K562 (cell line): ENCODE data around the gene SRC. TPM values are rescaled to one million over a fixed set of nuclear protein-coding genes. Genes with fewer than 3 reads are reported as not detected.
A peak's percentile ranks its signal among the peaks of the same experiment; 100 is the strongest.

Experiments
- HNRNPUL1 ChIP-seq: fragments of 200-400 bp; formaldehyde crosslinking; IDR thresholded peaks from 2 replicates; pipeline ENCODE4 v1.6.1; 2017; ENCODE audit warnings: low read length
- MGA ChIP-seq: fragments of 450-650 bp; IDR thresholded peaks from 2 replicates; pipeline ENCODE4 v1.6.1; 2016; ENCODE audit warnings: mild to moderate bottlenecking, moderate library complexity
- STAT5B ChIP-seq: fragments of 250-450 bp; sonication (Bioruptor Pico); IDR thresholded peaks from 2 replicates; pipeline ENCODE4 v1.8.0; 2021; ENCODE audit warnings: mild to moderate bottlenecking, inconsistent platforms
- TGIF2 ChIP-seq: sonication (generic); formaldehyde crosslinking; IDR thresholded peaks from 2 replicates; pipeline ENCODE4 v1.8.1; 2022; ENCODE audit warnings: mild to moderate bottlenecking, missing genetic modification reagents, moderate library complexity
- VEZF1 ChIP-seq: fragments of 200-800 bp; sonication (Bioruptor generic); IDR thresholded peaks from 2 replicates; pipeline ENCODE4 v1.6.1; 2017; ENCODE audit warnings: missing genetic modification characterization, missing compliant biosample characterization
- ZNF347 ChIP-seq: fragments of 450-650 bp; formaldehyde crosslinking; IDR thresholded peaks from 2 replicates; pipeline ENCODE4 v1.4.0; 2020; ENCODE audit warnings: low read depth, mild to moderate bottlenecking, moderate library complexity
- polyA plus RNA-seq, 8 experiments: library from polyadenylated mRNA; depleted of rRNA in 4 of 8; stranded (reverse) in 5 of 8; unstranded in 3 of 8; fragments of >200 nt; fragmentation: Nextera tagmentation in 2 of 8; fragmentation: Illumina TruSeq in 1 of 8; extraction: Ambion mirVana in 2 of 8; extraction: Trizol in 1 of 8; gene quantifications; 2 replicates each; pipeline versions ENCODE4 v1.2.1 to v1.2.3, GENCODE V29; 2011 to 2014; ENCODE audit warnings: inconsistent platforms in 1 of 8, missing spikeins in 1 of 8
- total RNA-seq, 7 experiments: library from RNA; depleted of rRNA in 6 of 7; stranded (reverse); fragments of >200 nt in 6 of 7; fragmentation: Illumina TruSeq in 2 of 7; extraction: Trizol in 2 of 7; gene quantifications; 2 replicates each; pipeline versions ENCODE4 v1.2.1 to v1.2.3, GENCODE V29; 2011 to 2021; ENCODE audit warnings: low replicate concordance in 1 of 7
- TF ChIP-seq, protein P1 (sequence below), 2 experiments: IDR thresholded peaks; 2 replicates each; pipeline ENCODE4 v1.6.1; 2012; ENCODE audit warnings: improper control_type of control experiment in 2 of 2, low read depth in 2 of 2, low read length in 2 of 2, borderline replicate concordance in 1 of 2

Gene SRC
- total and polyA plus RNA-seq, 9 of the 15 experiments (the other 6 are each of a cell fraction or from before 2014, with no cell fraction given) = 0.06 to 8.5 (median 3.1) TPM

- TF ChIP-seq MGA (peak; percentile 79), HNRNPUL1 (no peak), TGIF2 (CRISPR knock-in tag) (no peak), VEZF1 (peak; percentile 88), STAT5B (no peak), ZNF347 (no peak)
- TF ChIP-seq, protein P1, sequence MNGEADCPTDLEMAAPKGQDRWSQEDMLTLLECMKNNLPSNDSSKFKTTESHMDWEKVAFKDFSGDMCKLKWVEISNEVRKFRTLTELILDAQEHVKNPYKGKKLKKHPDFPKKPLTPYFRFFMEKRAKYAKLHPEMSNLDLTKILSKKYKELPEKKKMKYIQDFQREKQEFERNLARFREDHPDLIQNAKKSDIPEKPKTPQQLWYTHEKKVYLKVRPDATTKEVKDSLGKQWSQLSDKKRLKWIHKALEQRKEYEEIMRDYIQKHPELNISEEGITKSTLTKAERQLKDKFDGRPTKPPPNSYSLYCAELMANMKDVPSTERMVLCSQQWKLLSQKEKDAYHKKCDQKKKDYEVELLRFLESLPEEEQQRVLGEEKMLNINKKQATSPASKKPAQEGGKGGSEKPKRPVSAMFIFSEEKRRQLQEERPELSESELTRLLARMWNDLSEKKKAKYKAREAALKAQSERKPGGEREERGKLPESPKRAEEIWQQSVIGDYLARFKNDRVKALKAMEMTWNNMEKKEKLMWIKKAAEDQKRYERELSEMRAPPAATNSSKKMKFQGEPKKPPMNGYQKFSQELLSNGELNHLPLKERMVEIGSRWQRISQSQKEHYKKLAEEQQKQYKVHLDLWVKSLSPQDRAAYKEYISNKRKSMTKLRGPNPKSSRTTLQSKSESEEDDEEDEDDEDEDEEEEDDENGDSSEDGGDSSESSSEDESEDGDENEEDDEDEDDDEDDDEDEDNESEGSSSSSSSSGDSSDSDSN (IDR thresholded peaks at IDR 0.05; ENCODE audit: borderline replicate concordance in 1 of 2, low read depth in 2 of 2, low read length in 2 of 2) = 0 out of 4 replicates have a peak, but pooled peaks of 1 of the 2 experiments have one; percentile 27
These were observed 33.1 kb downstream of the SRC start (continued) for GRCh38 chr20:37378785-37379598.
